ENCODE data around the gene CYP4F11.

- TF ChIP-seq PAX5 (IDR thresholded peaks at IDR 0.05; ENCODE audit: insufficient read depth, low read length, severe bottlenecking), result no peak
- TF ChIP-seq POLR2AphosphoS5 (IDR thresholded peaks at IDR 0.05; ENCODE audit: low read depth, low read length), result no peak
- TF ChIP-seq POLR2A (IDR thresholded peaks at IDR 0.05; ENCODE audit: low read depth, low read length), result no peak
- TF ChIP-seq TAF1 (IDR thresholded peaks at IDR 0.05; ENCODE audit: low read depth, low read length), result no peak
- TF ChIP-seq POU2F2 (IDR thresholded peaks at IDR 0.05; ENCODE audit: low read depth, low read length), result no peak
Observed at GRCh38 chr19:15874821-15875474, 59.4 kb downstream of the CYP4F11 start.
